Neuronal stem cell (in vitro differentiated cells): Measurements from ENCODE around the gene VPREB3. TPM values are rescaled to one million over a fixed set of nuclear protein-coding genes. Genes with fewer than 3 reads are reported as not detected.

Experiments
- DNase-seq: peaks from one replicate; pipeline ENCODE4 v3.0.0-alpha.2; 2013; ENCODE audit warnings: low spot score
- H2AFZ ChIP-seq: one replicate; pipeline ENCODE4 v1.6.1; 2013; ENCODE audit warnings: mild to moderate bottlenecking, low read length, inconsistent platforms
- H2AK5ac ChIP-seq: 2 replicates; pipeline ENCODE4 v1.6.1; 2013; ENCODE audit warnings: low read depth, mild to moderate bottlenecking, inconsistent platforms, low read length, moderate library complexity, mixed read lengths
- H2BK120ac ChIP-seq: 2 replicates; pipeline ENCODE4 v1.6.1; 2013; ENCODE audit warnings: low read depth, mild to moderate bottlenecking, inconsistent platforms, low read length, moderate library complexity, mixed read lengths
- H2BK12ac ChIP-seq: one replicate; pipeline ENCODE4 v1.6.1; 2013; ENCODE audit warnings: low read length, inconsistent platforms
- H2BK15ac ChIP-seq: 2 replicates; pipeline ENCODE4 v1.6.1; 2013; ENCODE audit warnings: mild to moderate bottlenecking, low read length, inconsistent platforms, mixed read lengths
- H2BK5ac ChIP-seq: one replicate; pipeline ENCODE4 v1.6.1; 2013; ENCODE audit warnings: inconsistent platforms, mild to moderate bottlenecking, low read length, moderate library complexity
- H3K14ac ChIP-seq: one replicate; pipeline ENCODE4 v1.6.1; 2013; ENCODE audit warnings: low read length, inconsistent platforms
- H3K18ac ChIP-seq: 2 replicates; pipeline ENCODE4 v1.6.1; 2013; ENCODE audit warnings: low read length, inconsistent platforms
- H3K23ac ChIP-seq: 2 replicates; pipeline ENCODE4 v1.6.1; 2013; ENCODE audit warnings: low read depth, mild to moderate bottlenecking, mixed read lengths, low read length, inconsistent platforms; ENCODE audit not compliant: poor library complexity
- H3K27ac ChIP-seq: replicated peaks from 3 replicates; pipeline ENCODE4 v1.5.1; 2013; ENCODE audit warnings: low read length, inconsistent platforms
- H3K27me3 ChIP-seq, 3 experiments: 2 replicates each; pipeline ENCODE4 v1.6.1; 2013; ENCODE audit warnings: low read length in 3 of 3, mild to moderate bottlenecking in 2 of 3, inconsistent platforms in 1 of 3, low read depth in 1 of 3, mixed read lengths in 1 of 3, moderate library complexity in 1 of 3; ENCODE audit not compliant: control insufficient read depth in 3 of 3, insufficient read depth in 3 of 3
- H3K36me3 ChIP-seq, 2 donors: replicated peaks in 1 of 2; 2 replicates each; pipeline ENCODE4 v1.6.1; 2013; ENCODE audit warnings: low read length in 2 of 2; ENCODE audit not compliant: control insufficient read depth in 2 of 2, insufficient read depth in 2 of 2
- H3K4ac ChIP-seq: 2 replicates; pipeline ENCODE4 v1.6.1; 2013; ENCODE audit warnings: inconsistent platforms, mild to moderate bottlenecking, low read length, moderate library complexity
- H3K4me1 ChIP-seq, 2 donors: 1 replicate in 1 of 2; 2 replicates in 1 of 2; pipeline ENCODE4 v1.6.1; 2013; ENCODE audit warnings: low read length in 2 of 2, low read depth in 1 of 2; ENCODE audit not compliant: control insufficient read depth in 2 of 2, insufficient read depth in 1 of 2
- H3K4me2 ChIP-seq: one replicate; pipeline ENCODE4 v1.6.1; 2013; ENCODE audit warnings: mild to moderate bottlenecking, low read length, inconsistent platforms; ENCODE audit not compliant: insufficient read depth, poor library complexity, severe bottlenecking
- H3K4me3 ChIP-seq, 2 donors: 2 replicates each; pipeline ENCODE4 v1.5.1; 2013; ENCODE audit warnings: low read length in 2 of 2, mild to moderate bottlenecking in 2 of 2, inconsistent platforms in 1 of 2, moderate library complexity in 1 of 2
- H3K79me1 ChIP-seq: one replicate; pipeline ENCODE4 v1.6.1; 2013; ENCODE audit warnings: low read depth, mild to moderate bottlenecking, inconsistent platforms, low read length, moderate library complexity
- H3K9ac ChIP-seq: one replicate; pipeline ENCODE4 v1.6.1; 2013; ENCODE audit warnings: mild to moderate bottlenecking, low read depth, low read length, inconsistent platforms; ENCODE audit not compliant: poor library complexity
- H3K9me3 ChIP-seq, 2 donors: replicated peaks in 1 of 2; 2 replicates each; pipeline versions ENCODE3 to v1.6.1; 2013; ENCODE audit warnings: low read length in 2 of 2, mild to moderate bottlenecking in 2 of 2, inconsistent platforms in 1 of 2, low read depth in 1 of 2, mixed read lengths in 1 of 2, moderate library complexity in 1 of 2; ENCODE audit not compliant: control insufficient read depth in 2 of 2, insufficient read depth in 1 of 2
- H4K8ac ChIP-seq: one replicate; pipeline ENCODE4 v1.6.1; 2013; ENCODE audit warnings: low read depth, mild to moderate bottlenecking, inconsistent platforms, low read length, moderate library complexity
- H4K91ac ChIP-seq: one replicate; pipeline ENCODE4 v1.6.1; 2013; ENCODE audit warnings: low read length, low read depth, mild to moderate bottlenecking, inconsistent platforms; ENCODE audit not compliant: poor library complexity
- WGBS, 2 donors: extraction: QIAGEN DNeasy Blood & Tissue Kit; methylation state at CpG; one replicate each; pipeline ENCODE4 v1.1.7; 2013; ENCODE audit warnings: missing lambda C conversion rate in 2 of 2, mixed read lengths in 1 of 2; ENCODE audit not compliant: insufficient read length in 2 of 2, insufficient replicate concordance in 1 of 2; ENCODE audit errors: extremely low coverage in 2 of 2; 5-methylcytosine and 5-hydroxymethylcytosine counted together
- polyA plus RNA-seq, 2 experiments: library from polyadenylated mRNA; stranded (reverse); fragments of 200-250 nt; gene quantifications; one replicate each; pipeline ENCODE4 v1.2.3, GENCODE V29; 2013

VPREB3 gene, protein sequence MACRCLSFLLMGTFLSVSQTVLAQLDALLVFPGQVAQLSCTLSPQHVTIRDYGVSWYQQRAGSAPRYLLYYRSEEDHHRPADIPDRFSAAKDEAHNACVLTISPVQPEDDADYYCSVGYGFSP
- polyA plus RNA-seq (2013, experiment 1 of 2), result 0.35 TPM
- 0.42 TPM for polyA plus RNA-seq (2013, experiment 2 of 2)

DNA sequence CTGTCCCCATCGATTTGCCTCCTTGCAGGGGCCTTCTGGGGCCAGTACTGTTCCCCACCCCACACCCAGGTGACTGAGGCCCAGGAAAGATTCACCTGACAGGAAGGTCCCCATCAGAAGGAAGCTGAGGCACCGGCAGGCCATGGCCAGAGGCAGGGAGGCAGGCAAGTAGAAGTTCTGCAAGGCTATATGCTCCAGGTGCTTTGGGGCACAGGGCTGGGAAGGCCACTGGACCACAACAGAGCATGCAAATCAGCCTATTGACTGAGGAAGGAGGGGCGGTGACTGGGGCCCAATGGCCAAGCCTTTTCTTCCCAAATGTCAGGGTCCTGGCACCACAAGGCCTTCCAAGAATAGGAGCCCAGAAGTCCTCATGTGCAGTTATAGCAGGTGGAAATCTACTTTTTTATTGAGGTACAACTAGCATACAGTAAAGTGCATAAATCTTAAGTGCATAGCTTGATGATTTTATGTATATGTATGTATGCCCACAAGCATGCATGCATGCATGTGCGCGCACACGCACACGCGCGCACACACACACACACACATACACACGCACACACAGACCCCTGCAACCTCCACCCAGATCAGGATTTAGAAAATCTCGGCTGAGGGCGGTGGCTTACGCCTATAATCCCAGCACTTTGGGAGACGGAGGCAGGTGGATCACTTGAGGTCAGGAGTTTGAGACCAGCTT is at the start of gene VPREB3:
VPREB3 (minus strand) TSS at position 206 of the 700 bp plus-strand sequence; CDS start at position 144, 62 bp downstream.
- no peak for DNase-seq

DNA sequence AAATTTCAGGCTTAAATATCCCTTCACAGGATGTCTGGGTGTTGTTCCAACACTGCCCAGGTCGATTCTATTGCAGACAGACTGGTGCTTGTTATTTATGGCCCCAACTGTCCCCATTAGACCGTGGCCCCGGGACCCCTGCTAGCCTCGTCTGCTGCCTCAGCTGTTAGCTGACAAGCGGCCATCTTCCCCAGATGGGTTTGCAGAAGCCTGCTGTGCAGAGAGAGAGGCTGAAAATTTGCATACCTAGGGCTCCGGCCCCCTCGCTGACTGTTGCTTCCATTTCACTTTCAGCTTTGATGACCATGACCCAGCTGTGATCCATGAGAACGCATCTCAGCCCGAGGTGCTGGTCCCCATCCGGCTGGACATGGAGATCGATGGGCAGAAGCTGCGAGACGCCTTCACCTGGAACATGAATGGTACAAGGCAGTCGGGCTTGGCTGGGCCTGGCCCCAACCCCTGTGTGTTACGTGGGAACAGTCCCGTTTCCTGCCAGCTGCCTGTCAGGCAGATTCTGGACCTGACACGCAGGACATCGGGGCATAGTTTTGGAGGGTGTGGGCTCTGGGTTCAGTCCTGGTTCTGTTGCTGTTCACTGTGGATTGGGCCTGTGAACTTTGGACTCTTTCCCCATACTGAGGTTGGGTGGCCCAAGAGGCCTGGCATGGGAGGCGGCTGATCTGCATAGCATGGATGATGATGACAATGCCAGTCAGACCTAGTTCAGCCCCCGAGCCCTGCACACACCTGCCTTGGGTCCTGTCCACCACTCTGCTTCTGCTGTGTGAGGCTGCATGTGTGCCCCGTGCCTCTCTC is 49.0 kb upstream of the VPREB3 start:
- peak overlapping the region in 1 of 2 donors; percentile 42 for H3K4me3 ChIP-seq
- no peak overlapping the region for H2BK12ac ChIP-seq
- peaks cover 60 to 88% of the 10 kb centered on the region in 2 donors for H3K36me3 ChIP-seq
- no peak overlapping the region for H4K8ac ChIP-seq
- no peak overlapping the region for H2BK5ac ChIP-seq
- H3K18ac ChIP-seq, result no peak overlapping the region
- no peaks in the 10 kb centered on the region for H3K4me1 ChIP-seq
- no peak overlapping the region for H2AFZ ChIP-seq
- no peak overlapping the region for H3K14ac ChIP-seq
- WGBS, 2 donors, result no CpG with 5 or more reads among the region's 21 CpGs
- H2BK15ac ChIP-seq, result no peak overlapping the region
- H2AK5ac ChIP-seq, result no peak overlapping the region
- DNase-seq, result no peak
- no peak overlapping the region for H3K4me2 ChIP-seq
- H3K27ac ChIP-seq, result no peak overlapping the region
- H3K23ac ChIP-seq, result peak overlapping the region; percentile 83
- H3K9ac ChIP-seq, result no peak overlapping the region
- no peak overlapping the region for H2BK120ac ChIP-seq
- H3K27me3 ChIP-seq, result no peaks in the 10 kb centered on the region
- peaks cover 4% of the 10 kb centered on the region for H3K79me1 ChIP-seq
- H4K91ac ChIP-seq, result no peak overlapping the region
- no peaks in the 10 kb centered on the region for H3K9me3 ChIP-seq
- H3K4ac ChIP-seq, result no peak overlapping the region

More for the DNA sequence above, at the start of gene VPREB3:
- no peaks in the 10 kb centered on the region for H3K36me3 ChIP-seq
- peaks cover 4 to 5% of the 10 kb centered on the region in 2 donors for H3K4me1 ChIP-seq
- H4K91ac ChIP-seq, result no peak within 1 kb of the TSS
- peaks cover 2% of the 10 kb centered on the region for H3K79me1 ChIP-seq
- H3K18ac ChIP-seq, result no peak within 1 kb of the TSS
- WGBS, 2 donors, result no CpG with 5 or more reads among the region's 14 CpGs
- H3K4me2 ChIP-seq, result no peak within 1 kb of the TSS
- H4K8ac ChIP-seq, result no peak within 1 kb of the TSS
- H3K27ac ChIP-seq, result no peak within 1 kb of the TSS
- H2BK5ac ChIP-seq, result no peak within 1 kb of the TSS
- H2AFZ ChIP-seq, result no peak within 1 kb of the TSS
- H3K14ac ChIP-seq, result no peak within 1 kb of the TSS
- no peak within 1 kb of the TSS for H2BK120ac ChIP-seq
- no peak within 1 kb of the TSS for H2BK12ac ChIP-seq
- peaks cover 0 to 4% (median 0%) of the 10 kb centered on the region in 3 experiments for H3K27me3 ChIP-seq
- H3K4me3 ChIP-seq, result no peak within 1 kb of the TSS
- H3K4ac ChIP-seq, result no peak within 1 kb of the TSS
- no peak within 1 kb of the TSS for H2BK15ac ChIP-seq
- no peak within 1 kb of the TSS for H2AK5ac ChIP-seq
- H3K23ac ChIP-seq, result no peak within 1 kb of the TSS
- H3K9me3 ChIP-seq, result no peaks in the 10 kb centered on the region
- H3K9ac ChIP-seq, result no peak within 1 kb of the TSS

DNA sequence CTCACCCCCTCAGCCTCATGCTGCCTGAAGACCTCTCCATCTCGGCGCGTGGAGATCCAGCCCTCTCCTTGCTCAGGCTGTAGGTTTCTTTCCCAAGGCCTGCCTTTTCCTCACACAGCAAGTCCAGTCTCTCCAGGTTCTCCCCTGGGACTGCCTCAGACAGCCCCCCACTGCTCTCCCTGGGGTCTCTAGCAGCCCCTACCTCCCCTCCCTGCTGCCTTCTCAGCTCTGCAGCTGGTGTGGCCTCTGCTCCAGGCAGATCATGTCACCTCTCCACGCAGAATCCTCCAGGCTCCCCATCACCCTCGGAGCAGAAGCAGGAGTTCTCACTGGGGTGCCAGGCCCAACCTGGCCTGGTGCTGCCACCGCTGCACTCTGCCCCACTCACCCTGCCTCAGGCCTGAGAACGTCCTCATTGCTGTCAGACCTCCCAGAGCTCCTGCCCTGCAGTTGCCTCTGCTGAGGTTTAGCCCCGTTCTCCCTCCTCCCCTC is 47.7 kb upstream of the VPREB3 start:
- Histone ChIP-seq H3K23ac (no peak overlapping the region), H3K18ac (no peak overlapping the region), H3K9ac (no peak overlapping the region), H3K27ac (no peak overlapping the region), H4K91ac (no peak overlapping the region), H4K8ac (no peak overlapping the region), H2BK12ac (no peak overlapping the region), H3K27me3 (no peaks in the 10 kb centered on the region), H2AK5ac (no peak overlapping the region), H3K4me3 (no peak overlapping the region), H3K4me1 (no peaks in the 10 kb centered on the region), H2BK120ac (no peak overlapping the region), H2BK5ac (no peak overlapping the region), H3K36me3 (peaks cover 63 to 88% of the 10 kb centered on the region in 2 donors), H3K14ac (no peak overlapping the region), H3K9me3 (no peaks in the 10 kb centered on the region), H3K4me2 (no peak overlapping the region), H2AFZ (no peak overlapping the region), H3K79me1 (peaks cover 4% of the 10 kb centered on the region), H2BK15ac (no peak overlapping the region), H3K4ac (no peak overlapping the region)
- no CpG with 5 or more reads among the region's 8 CpGs for WGBS, 2 donors
- no peak for DNase-seq
